Activated T-helper 1 cell treated with Interleukin-2 at 50 U/mL for 16 hours (primary cell): ENCODE results near the gene PTPRG.

Experiments used
- DNase-seq: peaks from one replicate; pipeline ENCODE4 v3.0.0-alpha.2; 2020; ENCODE audit warnings: low read depth

The PTPRG gene

DNA sequence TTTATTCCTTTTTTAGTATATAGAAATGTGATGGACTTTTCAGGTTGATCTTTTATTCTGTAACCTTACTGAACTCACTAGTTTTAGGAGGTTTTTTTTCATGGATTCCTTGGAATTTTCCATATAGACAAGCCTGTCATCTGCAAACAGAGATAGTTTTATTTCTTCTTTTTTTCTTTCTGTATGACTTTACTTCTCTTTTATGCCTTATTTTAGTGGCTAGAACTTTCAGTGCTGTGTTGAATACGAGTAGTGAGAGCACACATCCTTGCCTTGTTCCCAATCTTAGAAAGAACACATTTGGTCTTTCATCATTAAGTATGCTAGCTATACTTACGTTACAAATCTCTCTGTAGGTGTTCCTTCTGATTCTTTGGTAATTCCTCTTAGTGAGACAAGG, 336.5 kb downstream of the PTPRG start:
- no peak for DNase-seq

DNA sequence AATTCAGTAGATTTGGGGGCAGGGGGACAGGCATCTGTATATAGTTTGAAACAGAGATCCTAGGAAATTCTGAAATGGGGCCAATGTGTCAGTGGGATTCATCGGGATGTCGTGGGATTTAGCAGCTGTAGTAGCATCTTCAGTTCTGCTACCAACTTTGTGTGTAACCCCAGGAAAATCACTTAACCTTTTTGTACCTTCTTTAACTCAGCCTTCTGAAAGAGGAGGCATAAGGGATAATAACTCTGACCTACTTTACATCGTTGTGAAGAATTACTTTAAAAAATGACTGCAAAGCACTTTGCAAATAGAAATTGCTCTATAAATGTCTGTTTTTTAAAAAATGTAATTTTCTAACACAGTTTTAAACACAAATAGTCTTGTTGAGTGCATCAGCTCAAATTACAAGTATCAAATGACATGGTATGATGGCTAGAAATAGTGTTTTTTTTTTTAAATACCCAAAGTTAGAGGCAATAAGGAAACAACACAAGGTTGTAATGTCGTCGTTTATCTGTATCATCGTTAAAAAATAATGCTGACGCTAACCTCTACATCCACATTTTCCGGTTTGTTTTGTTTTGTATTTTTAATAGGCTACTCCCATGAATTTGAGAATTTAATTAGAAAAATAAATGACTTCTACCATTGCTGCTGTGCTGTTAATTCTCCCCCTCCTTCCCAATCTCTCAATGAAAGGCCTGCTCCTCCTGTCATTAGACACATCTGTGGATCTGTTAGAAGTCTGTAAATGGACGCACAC, 338.5 kb downstream of the PTPRG start:
- DNase-seq, result no peak

DNA sequence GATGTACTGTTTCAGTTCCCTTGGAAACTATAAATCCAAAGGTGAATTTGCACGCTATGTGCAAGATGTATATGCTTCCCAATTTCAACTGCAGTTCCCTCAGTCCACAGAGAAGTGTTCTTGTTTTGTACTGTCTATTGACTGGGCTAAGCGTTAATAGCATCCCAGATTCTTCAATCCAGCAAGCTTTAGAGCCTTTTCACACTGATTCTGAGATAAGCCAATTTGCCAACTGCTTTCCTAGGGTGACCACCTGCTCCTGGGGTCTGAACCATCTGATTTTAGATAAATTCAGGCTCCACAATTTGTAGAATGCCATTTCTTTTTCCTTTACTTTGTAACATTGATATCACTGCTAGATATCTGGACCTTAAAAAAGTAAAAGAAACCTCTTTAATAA, 340.1 kb downstream of the PTPRG start:
- no peak for DNase-seq

DNA sequence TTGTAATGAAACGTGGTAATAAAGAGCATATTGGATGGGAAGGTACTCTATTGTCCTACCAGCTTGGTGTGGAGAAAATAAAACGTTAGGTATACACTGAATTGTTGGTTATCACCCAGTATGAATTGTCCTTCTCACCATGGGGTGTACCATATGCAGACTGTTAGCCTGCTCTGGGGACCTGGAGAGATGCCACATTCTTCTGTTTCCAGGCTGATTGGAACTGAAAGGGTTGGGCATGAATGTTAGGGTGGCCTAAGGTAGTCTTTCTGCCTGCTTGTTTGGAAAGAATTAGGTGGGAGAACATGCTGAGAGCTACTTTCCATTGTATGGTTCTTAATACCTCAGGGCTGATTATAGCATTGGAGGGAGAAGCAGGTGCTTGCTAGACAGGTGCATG, 340.6 kb downstream of the PTPRG start:
- no peak for DNase-seq

DNA sequence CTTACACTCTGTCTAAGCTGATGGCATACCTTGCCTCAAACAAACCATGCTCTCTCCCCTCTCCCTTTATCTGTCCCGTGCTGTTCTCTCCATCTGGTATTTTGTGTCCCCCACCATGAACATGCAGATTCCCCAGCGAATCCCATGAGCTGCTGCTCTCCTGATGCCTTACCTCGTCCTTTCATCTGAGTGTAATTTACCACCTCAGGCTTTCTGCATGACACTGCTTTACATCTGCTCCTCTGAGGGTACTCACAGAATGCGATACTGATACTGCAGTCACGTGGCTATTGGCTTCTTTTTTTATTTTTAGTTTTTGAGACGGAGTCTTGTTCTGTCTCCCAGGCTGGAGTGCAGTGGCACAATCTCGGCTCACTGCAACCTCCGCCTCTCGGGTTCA, 341.7 kb downstream of the PTPRG start:
- no peak for DNase-seq

DNA sequence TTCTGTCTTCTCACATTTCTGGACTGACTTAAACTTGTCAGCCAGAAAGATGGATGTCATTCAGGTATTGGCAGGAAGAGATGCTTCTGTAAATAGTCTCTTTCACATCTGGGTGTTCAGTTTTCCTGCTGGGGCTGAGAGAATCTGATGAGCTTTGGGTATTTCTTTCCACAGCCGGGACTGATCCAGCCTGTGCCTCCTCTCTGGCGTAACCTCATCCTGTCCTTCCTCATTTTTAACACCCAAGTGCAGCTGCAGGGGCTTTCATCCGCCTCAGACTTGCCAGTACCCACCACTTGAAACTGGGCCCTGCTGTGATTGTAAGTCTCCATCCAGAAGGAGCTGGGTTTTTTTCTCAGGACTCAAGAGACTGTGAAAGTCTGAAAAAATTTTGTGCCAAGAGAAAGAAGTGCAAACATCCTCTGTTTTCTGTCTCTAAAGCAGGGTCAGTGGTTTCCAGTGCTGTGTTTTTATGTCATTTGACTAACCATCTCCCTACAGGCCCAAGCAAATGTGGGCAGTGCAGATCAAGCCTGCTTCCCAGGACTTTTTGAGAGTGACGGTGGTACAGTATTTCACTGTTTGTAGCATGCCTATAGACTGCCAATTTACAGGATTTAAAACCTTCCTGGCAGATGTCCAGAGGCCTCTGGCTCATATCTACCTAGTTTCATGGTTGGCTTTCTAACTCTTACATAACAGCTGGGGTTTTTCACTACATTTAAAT, 342.7 kb downstream of the PTPRG start:
- DNase-seq, result no peak

DNA sequence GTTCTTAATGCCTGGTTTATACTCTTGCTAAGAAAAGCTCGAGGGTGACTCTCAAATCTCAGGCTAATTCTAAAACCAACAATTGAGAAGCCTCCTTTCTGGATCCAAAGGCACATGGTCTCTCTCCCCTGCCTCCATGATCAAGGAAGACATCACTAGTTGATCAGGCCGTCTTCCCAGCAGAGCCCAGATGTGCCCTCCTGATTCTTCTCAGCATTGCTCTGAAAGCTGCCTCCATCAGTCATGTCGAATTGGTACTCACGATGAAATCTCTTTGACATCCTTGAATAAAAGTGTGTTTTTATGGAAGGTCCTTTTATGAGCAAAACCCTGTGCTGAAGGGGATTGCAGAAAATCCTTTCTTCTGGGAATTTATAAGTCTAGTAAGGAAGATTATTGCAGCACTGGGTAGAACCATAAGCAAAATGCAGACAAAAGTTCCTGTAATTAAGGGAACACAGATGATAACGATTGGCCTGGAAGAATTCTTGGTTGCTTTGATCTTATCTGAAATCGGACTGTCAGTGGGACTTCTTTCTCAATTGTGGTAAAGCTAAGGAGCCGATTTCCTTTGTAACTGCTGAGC, 345.9 kb downstream of the PTPRG start:
- no peak for DNase-seq

DNA sequence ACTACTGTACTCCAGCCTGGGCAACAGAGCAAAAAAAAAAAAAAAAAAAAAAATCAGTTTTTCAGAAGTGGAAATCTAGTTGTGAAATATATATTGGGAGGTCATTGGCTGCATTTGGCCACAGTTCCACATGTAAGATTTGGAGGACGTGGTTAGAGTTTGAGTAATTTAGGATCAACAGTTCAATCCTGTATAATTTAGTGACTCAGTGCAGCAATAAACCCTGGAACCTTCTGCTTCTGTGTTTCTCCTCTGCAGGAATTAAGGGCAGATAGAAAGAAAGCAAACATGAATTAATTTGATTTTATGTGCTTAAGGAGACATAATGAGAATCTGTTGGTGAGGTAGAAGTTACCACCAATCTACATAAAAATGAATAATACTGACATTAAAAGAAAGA, 347.0 kb downstream of the PTPRG start:
- DNase-seq, result no peak

DNA sequence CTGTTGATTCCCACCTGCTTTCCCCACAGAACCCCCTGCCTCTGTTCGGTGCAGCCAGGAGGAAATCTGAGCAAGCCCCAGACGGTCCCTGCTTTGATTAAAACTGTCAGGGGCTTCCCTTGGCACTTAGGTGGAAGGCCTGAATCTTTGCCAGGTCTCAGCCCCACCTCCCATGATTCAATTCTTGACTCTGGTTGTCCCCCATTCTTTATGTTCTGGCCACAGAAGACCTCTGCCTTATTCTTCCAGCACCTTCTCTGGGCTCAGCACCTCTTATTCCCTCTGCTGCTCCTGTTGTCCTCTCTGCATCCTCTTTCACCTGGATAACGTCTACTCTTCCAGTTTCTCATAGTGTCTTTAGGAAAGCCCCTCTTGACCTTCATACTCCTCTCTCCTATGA, 349.4 kb downstream of the PTPRG start:
- DNase-seq, result no peak

DNA sequence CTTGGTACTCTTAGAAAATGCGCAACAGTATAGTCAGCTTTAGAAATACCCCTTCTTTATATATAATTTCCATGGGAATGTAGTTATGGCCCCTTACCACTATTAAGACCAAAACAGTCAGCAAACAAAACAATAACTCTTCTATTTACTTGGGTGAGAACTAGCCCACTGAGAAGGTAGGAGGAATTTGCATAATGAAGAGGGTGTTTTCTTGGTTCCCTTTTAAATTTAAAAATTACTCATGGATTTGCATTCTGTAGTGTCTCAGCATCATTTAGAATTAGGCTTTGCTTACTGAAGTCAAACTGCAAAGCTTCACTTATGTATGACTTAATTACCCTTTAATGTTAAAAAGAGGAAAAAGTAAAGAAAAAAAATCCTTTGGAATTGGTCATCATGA, 350.8 kb downstream of the PTPRG start:
- DNase-seq, result no peak

DNA sequence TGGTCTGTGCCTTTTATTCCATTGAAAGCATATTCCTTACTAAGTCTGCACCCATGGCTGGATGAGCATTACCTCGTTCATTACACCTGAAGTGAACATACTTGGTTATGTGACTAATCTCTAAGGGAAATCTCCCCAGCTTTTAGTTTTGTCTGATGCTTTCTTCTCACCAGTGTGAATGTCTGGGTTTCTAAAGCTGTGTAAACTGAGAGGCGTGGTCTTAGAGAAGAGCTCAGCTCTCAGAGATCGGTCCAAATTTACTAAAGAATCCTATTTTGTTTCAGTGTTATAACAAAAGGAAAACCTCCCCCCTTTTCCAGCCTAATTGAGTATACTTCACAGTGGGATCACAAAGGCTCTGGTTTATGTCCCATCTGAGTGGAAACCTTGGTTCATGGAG, 352.3 kb downstream of the PTPRG start:
- DNase-seq, result no peak

DNA sequence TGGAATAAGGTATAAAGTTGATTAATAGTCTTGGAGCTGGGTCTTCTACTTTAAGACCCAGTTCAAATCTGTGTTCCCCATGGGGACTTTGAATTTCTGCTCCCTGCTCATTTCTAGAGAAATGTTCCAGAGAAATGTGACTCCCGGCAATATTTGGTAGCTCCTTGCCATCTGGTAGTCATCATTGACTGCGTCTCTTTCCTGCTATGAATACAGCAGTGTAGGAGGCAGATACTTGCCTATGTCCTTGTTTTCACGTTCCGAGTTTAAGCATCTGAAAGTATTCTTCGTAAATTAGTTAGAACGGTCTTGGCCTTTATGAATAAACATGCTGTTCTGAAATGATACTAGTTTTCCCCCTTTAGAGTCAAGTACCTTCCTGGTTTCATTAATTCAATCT, 352.9 kb downstream of the PTPRG start:
- no peak for DNase-seq

DNA sequence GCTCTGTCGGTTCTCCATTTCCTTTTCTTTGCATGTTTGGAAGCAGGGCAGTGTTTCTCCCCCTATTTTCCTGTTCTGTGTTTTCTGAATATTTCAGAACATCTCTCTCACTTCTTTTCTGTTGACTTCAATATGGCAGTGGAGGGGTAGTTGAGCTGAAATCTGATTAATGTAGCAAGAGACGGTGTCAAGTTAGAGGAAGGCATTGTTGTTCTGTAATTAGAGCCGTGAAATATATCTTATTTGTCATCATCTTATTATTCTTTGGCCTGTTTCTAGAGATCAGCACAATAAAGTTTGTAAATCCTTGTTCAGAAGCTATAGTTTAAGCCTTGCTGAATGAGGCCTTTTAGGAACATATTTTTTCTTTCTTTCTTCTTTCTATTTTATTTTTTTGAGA, 353.9 kb downstream of the PTPRG start:
- no peak for DNase-seq

DNA sequence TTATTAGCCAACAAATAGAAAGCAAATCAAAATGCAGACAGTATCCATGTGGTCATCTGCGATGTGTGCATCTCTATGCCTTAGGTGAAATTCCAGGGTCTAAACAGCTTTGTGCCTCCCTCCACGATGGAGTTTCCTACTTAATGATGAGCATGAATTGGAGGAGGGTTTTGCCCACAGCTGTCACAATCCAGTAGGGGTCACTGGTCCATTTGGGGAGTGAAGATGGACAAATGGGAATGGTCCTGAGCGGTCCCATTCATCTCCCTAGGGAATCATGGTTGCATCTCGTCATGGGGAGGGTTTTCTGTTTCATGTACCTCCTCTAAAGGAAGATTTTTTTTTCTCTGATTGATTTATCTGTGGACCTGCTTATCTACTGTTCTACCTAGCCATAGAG, 358.0 kb downstream of the PTPRG start:
- DNase-seq, result no peak

DNA sequence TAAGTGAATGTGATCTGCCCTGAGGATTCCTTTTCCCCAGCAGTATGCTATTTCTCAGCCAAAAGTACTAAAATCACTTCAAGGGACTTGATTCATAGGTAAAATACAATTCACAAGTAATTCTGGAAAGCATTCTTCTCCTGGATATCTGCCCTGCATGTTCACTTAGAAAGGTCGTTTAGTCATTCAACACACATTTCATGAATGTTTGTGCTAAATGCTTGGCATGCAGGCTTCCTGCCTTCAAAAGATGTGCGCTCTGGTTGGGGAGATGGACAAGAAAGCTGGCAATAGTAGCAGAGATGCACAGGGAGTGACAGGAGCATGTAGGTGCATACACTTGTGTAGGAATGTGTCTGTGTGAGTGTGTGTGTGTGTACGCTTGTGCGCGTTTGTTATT, 360.7 kb downstream of the PTPRG start:
- no peak for DNase-seq

DNA sequence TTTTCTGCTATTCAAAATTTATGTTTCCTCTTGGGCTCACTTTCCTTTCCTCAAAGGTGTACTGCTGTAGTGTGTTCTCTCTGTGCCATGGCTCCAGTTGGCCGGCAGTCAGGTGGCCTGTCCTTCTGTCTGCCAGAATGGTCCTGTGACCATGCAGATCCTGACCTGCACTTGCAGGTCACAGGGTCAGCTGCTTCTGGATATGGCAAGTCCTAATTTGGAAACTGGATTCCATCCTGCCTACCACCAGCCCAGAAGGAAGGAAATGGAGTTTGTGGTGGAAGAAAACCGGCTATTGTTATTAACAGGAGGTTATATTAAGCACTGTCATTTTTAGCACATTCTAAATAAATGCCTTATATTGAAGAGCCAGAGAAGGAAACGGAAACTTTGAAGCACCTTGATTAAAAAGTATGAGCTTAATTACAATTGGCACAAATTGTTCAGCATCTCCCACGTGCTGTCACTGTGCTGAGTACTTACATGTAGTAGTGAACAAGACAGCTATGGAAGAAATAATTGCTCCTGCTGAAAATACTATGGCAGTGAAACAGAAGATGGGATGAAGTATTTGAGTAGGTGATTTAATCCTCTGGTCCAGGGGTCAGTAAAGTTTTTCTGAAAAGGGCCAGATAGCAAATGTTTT, 362.8 kb downstream of the PTPRG start:
- no peak for DNase-seq

DNA sequence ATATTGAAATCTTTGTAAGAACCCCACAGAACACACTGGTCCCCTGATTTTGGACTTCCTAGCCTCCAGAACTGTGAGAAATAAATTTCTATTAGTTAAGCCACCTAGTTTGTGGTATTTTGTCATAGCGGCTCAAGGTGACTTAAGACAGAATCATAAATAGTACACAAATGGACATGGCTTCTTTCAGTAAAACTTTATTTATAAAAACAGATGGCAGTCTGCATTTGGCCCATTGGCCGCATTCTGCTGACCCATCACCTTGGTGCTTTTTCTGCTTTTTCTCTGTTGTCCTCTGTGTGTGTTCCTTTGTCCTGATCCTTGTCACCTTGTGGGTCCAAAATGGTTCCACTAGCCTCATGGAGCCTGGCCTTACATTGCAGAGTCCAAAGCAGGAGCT, 363.6 kb downstream of the PTPRG start:
- no peak for DNase-seq

DNA sequence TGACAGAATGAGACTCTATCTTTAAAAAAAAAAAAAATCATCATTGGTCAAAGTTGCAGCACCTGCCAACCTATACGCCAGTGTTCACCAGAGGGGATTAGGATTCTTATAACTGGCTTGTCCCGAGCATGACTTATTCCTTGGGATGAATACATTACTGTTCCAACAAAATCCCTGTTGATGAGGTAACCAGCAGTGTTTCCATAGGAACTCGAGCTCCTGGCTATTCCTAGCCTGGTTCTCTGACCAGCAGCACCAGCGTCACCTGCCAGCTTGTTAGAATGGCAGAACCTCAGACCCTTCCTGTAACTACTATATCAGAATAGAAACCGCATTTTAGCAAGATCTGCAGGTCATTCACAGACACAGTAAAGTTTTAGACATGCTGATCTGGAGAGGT, 364.4 kb downstream of the PTPRG start:
- DNase-seq, result no peak

DNA sequence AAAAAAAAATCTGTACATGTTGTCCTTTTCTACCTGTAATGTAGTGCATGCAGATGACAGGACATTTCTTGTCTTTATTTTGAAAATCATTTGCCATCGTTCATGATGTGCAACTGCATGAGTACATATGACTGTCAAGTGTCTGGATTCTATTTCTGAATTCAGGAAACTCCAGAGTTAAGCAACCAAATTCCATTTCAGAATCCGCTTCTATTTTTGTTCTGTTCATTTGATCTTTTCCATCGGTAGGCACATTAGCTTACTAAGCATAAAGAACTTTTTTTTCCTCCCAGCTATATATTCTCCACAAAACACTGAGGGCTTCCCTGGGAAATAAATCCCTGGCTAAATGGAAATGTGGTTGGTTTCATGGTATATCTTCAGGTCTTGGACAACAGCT, 365.6 kb downstream of the PTPRG start:
- no peak for DNase-seq

DNA sequence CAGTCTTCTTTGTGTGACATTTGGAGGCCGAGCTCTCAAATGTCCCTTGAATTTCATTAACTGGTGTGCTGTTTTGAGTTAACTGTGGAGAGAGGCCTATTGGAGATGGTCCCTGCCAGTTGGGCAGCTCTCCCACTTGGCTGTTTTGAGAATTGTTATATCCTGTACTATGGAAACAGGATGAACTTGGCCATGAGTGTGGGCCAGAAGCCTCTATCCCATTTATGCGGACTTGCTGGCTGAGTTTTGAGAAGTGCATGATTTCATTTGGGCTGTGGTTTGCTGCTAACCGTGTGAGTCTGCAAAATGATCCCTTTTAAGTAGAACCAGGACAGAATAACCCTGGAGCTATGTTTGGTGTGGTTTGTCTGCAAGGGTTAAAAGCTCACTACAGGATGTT, 366.0 kb downstream of the PTPRG start:
- DNase-seq, result no peak

DNA sequence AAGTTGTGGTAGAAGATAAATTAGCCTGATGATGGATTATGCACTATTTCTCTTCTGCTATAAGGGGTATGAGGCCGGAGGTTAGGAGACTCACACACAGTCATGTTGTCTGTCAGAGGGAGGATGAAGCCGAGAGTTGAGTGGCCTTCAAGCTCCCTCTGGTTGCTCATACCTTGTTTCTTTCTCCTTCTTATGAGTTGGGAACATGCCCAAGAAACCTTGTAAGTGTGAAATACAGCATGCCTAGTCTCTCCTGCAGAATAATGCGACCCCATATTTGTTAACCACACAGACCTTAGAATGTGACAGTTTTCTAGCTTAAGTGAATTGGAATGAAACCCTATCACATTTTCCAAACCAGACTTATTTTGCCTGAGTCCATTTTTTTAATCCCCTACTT, 366.7 kb downstream of the PTPRG start:
- DNase-seq, result no peak

DNA sequence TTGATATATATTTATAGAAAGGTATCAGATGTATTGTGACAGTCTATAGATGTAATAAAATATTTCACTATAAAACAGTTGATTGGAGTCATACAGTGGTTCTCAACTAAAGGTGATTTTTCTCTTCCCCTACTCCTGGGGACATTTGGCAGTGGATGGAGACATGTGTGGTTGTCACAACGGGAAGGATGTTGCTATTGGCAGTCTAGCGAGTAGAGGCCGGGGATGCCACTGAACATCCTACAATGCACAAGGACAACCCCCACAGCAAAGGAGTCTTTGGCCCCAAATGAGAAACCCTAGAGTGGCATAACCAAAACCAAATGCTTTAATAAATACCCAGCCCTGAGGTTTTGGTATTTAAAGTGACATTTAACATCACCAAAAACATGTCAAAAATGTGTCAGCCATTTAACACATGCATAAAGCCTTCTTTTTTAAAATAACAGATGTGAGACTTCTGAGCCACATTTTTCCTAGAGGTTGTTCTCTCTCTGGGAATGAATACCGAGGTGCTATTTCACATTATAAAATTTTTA, 367.5 kb downstream of the PTPRG start:
- no peak for DNase-seq

DNA sequence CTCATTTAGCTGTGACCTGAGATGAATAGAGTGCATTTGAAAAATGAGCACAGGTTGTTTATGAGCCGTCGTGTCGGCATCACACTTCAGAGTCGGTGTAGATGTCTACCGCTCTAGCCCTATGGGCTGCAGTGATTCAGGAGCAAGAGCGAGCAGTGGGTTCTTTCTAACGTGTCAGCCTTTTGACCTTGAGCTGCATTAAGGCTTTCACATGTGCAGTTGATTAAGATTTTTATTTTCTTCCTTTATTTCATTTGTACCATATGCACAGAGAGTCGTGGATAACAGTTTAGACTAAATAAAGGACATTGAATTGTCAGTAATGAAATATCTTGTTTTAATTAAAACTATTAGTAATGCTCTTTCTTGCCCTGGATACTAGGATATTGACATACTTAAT, 368.2 kb downstream of the PTPRG start:
- no peak for DNase-seq
